Glutamatergic neuron (in vitro differentiated cells): ENCODE measurements around the gene CASKIN1. TPM values are rescaled to one million over a fixed set of nuclear protein-coding genes. Genes with fewer than 3 reads are reported as not detected.
"Not testable (repeated sequence)": the region's sequence is repeated elsewhere in the genome, so short reads cannot be mapped to it uniquely, and the experiment has no call there.

Experiments
- DNase-seq: peaks from one replicate; pipeline ENCODE4 v3.0.0; 2022
- H3K27ac Mint-ChIP-seq: one replicate; pipeline ENCODE4 v1.8.0; 2020; ENCODE audit warnings: mild to moderate bottlenecking, mixed read lengths, inconsistent platforms; ENCODE audit not compliant: unreplicated experiment
- H3K27me3 Mint-ChIP-seq: one replicate; pipeline ENCODE4 v1.8.0; 2020; ENCODE audit warnings: mild to moderate bottlenecking, moderate library complexity, mixed read lengths, inconsistent platforms; ENCODE audit not compliant: unreplicated experiment
- H3K36me3 Mint-ChIP-seq: one replicate; pipeline ENCODE4 v1.8.0; 2020; ENCODE audit warnings: mild to moderate bottlenecking, mixed read lengths, inconsistent platforms; ENCODE audit not compliant: unreplicated experiment
- H3K4me1 Mint-ChIP-seq: one replicate; pipeline ENCODE4 v1.8.0; 2020; ENCODE audit warnings: mild to moderate bottlenecking, low read depth, mixed read lengths, inconsistent platforms; ENCODE audit not compliant: unreplicated experiment
- H3K4me3 Mint-ChIP-seq: one replicate; pipeline ENCODE4 v1.8.0; 2020; ENCODE audit warnings: mild to moderate bottlenecking, mixed read lengths, inconsistent platforms; ENCODE audit not compliant: unreplicated experiment
- H3K9me3 Mint-ChIP-seq: one replicate; pipeline ENCODE4 v1.8.0; 2020; ENCODE audit warnings: mild to moderate bottlenecking, moderate library complexity, mixed read lengths, inconsistent platforms; ENCODE audit not compliant: unreplicated experiment
- total RNA-seq: library from RNA; stranded (reverse); fragmentation: NEBNext Ultra II Directional; extraction: Animal tissue kit (Norgen Biotek cat#: 25700); gene quantifications from one replicate; pipeline ENCODE4 v1.2.1, GENCODE V29; 2021; ENCODE audit not compliant: unreplicated experiment
- TF ChIP-seq, protein P1 (sequence below): fragments of 200-600 bp; sonication (generic); IDR thresholded peaks from one replicate; pipeline ENCODE4 v1.5.0; 2021; ENCODE audit not compliant: partially characterized antibody, unreplicated experiment

CASKIN1 gene
- total RNA-seq, 1 donor from 2014 or later, result 31.6 TPM

DNA sequence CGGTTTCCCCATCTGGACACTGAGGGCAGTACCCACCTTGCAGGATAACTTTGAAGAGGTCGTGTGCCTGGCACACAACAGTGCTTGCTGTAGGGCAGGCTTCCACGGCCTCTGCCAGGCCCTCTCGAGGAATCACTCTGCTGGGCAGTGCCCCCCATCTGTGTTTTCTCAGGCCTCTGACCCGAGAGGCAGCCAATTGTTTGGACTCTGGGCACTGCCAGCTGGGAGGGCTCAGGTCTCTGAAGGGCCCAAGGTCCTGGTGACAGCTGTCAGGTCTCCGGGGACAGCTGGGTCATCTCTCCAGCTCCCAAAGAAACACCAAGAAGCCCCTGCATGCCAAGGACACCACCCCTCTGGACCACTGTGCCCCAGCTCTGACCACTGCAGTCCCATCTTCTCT lies 49.0 kb downstream of the CASKIN1 start:
- H3K36me3 Mint-ChIP-seq, result no peaks in the 10 kb centered on the region
- H3K27ac Mint-ChIP-seq, result peak overlapping the region; percentile 73
- peaks cover 22% of the 10 kb centered on the region for H3K27me3 Mint-ChIP-seq
- peaks cover 19% of the 10 kb centered on the region for H3K9me3 Mint-ChIP-seq
- TF ChIP-seq, protein P1, sequence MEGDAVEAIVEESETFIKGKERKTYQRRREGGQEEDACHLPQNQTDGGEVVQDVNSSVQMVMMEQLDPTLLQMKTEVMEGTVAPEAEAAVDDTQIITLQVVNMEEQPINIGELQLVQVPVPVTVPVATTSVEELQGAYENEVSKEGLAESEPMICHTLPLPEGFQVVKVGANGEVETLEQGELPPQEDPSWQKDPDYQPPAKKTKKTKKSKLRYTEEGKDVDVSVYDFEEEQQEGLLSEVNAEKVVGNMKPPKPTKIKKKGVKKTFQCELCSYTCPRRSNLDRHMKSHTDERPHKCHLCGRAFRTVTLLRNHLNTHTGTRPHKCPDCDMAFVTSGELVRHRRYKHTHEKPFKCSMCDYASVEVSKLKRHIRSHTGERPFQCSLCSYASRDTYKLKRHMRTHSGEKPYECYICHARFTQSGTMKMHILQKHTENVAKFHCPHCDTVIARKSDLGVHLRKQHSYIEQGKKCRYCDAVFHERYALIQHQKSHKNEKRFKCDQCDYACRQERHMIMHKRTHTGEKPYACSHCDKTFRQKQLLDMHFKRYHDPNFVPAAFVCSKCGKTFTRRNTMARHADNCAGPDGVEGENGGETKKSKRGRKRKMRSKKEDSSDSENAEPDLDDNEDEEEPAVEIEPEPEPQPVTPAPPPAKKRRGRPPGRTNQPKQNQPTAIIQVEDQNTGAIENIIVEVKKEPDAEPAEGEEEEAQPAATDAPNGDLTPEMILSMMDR, result no peak
- H3K4me1 Mint-ChIP-seq, result peaks cover 19% of the 10 kb centered on the region
- DNase-seq, result no peak
- peak overlapping the region; percentile 57 for H3K4me3 Mint-ChIP-seq

DNA sequence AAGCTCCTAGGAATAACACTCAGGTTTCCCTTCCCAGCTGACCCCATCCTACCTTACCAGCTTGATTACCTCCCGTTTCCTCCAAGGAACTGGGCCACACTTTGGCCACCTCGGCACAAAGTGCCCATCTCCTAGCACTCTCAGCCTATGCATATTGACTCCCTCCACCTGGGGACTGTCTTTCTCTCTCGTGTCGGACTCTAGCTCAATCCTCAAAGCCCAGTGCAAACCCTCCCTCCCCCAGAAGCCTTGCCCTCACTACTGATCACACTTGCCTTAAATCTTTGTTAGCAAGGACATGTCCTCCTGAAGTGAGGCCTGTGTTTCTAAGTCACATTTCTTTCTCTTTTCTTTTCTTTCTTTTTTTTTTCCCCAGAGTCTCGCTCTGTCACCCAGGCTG lies 50.6 kb downstream of the CASKIN1 start:
- H3K9me3 Mint-ChIP-seq, result peaks cover 16% of the 10 kb centered on the region
- TF ChIP-seq, protein P1, result no peak
- H3K27me3 Mint-ChIP-seq, result peaks cover 16% of the 10 kb centered on the region
- peak overlapping the region; percentile 41 for H3K27ac Mint-ChIP-seq
- peak overlapping the region; percentile 48 for H3K4me3 Mint-ChIP-seq
- H3K4me1 Mint-ChIP-seq, result peaks cover 8% of the 10 kb centered on the region
- no peaks in the 10 kb centered on the region for H3K36me3 Mint-ChIP-seq
- DNase-seq, result no peak

DNA sequence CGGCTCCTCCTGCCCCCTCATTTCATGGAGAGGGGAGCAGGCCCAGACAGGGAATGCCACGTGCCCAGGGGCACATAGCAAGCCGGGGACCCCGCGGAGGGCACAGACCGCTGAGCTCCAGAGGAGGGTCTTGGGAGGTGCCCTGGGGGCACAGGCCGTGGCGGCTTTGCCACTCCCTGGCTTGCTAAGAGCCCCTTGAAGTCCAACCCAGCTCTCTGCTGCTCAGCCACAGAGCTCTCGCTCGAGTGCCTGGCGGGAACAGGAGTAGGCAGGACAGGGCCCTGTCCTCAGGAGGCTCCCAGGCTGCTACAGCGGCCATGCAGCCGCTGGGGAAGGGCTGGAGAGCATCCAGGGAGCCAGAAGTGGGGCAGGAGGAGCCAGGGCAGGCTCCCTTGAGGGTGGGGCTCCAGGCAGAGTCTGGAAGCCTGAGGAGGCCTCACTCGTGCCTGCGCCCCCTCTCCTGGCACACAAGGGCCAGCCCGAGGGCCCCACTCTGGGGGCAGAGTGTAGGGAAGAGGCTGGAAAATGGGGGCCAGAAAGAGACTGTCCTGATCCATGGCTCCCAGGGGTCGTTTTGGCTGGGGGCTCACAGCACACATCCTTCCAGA lies 52.4 kb downstream of the CASKIN1 start:
- Mint-ChIP-seq H3K27ac (no peak overlapping the region), H3K4me3 (no peak overlapping the region), H3K27me3 (peaks cover 4% of the 10 kb centered on the region), H3K36me3 (no peaks in the 10 kb centered on the region), H3K4me1 (peaks cover 8% of the 10 kb centered on the region), H3K9me3 (peaks cover 8% of the 10 kb centered on the region)
- TF ChIP-seq, protein P1, result no peak
- no peak for DNase-seq

DNA sequence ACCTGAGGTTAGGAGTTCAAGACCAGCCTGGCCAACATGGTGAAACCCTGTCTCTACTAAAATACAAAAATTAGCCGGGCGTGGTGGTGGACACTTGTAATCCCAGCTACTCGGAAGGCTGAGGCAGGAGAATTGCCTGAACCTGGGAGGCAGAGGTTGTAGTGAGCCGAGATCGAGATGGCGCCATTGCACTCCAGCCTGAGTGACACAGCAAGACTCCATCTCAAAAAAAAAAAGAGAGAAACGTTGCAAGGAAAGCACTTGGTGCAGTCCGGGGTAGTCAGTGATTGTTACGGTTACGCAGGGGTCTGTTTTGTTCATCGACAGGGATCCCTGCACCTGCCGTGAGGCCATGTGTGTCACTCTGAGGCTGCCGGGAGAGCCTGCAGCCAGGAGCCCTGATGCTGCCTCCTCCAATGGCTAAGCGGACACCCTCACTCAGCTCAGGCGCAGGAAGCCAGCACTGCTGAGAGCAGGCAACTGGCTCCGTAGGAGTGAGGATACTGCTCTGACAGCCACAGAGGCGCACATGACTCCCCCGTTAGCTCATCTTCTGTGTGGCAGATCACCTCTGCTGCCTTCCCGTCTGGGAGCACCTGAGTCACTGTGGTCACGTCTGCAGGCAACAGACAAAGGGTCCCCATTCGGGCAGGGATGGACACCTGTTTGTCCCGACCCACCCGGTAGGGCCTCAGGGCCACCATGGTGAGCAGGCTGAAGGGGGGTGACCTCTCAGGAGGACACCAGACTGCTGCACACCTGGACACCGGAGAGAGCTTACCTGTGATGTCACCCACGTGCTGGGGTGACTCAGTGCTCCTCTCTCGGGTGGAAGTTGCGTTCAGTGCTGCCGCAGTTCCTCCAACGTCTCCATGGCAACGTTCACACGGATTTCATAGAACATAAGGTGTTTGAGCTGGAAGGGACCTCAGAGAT lies 53.2 kb downstream of the CASKIN1 start:
- TF ChIP-seq, protein P1, result no peak
- no peak overlapping the region for H3K4me3 Mint-ChIP-seq
- H3K27ac Mint-ChIP-seq, result no peak overlapping the region
- H3K9me3 Mint-ChIP-seq, result peaks cover 8% of the 10 kb centered on the region
- no peak for DNase-seq
- peaks cover 8% of the 10 kb centered on the region for H3K4me1 Mint-ChIP-seq
- no peaks in the 10 kb centered on the region for H3K36me3 Mint-ChIP-seq
- peaks cover 4% of the 10 kb centered on the region for H3K27me3 Mint-ChIP-seq

DNA sequence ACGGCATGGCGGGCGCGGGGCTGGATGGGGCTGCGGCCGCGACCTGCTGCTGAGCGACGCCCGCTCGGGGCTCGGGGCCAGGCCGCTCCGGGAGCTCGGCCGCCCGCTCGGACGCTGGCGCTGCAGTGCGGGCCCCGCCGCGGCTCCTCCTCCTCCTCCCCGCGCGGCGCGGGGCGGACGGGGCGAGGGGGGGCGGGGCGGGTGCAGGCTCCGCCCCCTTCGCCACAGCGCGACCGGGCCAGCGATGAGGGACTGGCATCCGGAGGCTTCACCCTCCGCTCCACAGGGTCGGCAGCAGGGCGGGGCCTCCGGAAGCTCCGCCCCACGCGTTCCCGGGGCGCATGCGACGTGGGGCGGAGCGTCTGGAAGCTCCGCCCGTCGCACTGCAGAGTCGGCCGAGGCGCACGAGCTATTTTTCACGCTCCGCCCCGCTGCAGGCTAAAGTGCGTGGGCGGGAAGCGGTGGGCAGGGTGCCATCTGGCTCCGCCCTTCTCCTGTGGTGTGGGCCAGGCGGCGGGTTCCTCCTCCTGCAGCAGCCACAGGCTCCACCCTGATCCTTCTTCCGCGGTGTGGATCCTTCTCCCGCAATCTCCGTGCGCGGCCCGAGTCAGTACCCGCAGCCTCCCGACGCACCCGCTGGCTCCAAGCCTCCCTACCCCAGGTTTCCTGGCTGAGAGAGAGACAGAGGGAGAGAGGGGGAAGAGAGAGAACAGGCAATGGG lies 60.5 kb downstream of the CASKIN1 start, which contains the start of gene PKD1:
Gene PKD1 (minus strand): TSS at position 129 of the 721 bp plus-strand sequence. CDS start 209 bp downstream, outside the sequence.
- peak; percentile 98 for DNase-seq
- H3K27ac Mint-ChIP-seq, result peak within 1 kb of the TSS; percentile 93
- H3K36me3 Mint-ChIP-seq, H3K9me3 Mint-ChIP-seq, H3K4me1 Mint-ChIP-seq, H3K27me3 Mint-ChIP-seq: not testable (repeated sequence)
- H3K4me3 Mint-ChIP-seq, result peak within 1 kb of the TSS; percentile 96

DNA sequence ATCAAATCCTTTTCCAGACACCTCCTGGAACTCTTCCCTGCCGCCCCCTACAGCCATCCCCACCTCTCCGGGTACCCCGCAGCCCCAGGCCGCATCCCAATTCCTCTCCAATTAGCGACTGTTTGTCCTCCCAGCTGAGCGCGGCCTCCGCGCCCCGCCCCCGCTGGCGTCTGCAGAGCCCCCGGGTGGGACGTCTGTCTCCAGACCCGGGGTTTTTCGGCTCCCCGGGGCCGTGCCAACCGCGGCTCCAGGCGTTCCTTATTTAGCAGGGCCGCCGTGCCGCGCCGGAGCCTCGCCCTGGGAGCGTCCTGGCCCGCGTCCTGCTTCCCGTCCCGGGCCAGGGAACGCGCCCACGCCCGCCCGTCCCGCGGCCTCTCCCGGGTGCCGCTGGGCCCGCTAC lies 61.3 kb downstream of the CASKIN1 start:
- H3K36me3 Mint-ChIP-seq, H3K27ac Mint-ChIP-seq, H3K27me3 Mint-ChIP-seq, DNase-seq, H3K9me3 Mint-ChIP-seq, H3K4me1 Mint-ChIP-seq: not testable (repeated sequence)
- H3K4me3 Mint-ChIP-seq, result peak overlapping the region; percentile 90

DNA sequence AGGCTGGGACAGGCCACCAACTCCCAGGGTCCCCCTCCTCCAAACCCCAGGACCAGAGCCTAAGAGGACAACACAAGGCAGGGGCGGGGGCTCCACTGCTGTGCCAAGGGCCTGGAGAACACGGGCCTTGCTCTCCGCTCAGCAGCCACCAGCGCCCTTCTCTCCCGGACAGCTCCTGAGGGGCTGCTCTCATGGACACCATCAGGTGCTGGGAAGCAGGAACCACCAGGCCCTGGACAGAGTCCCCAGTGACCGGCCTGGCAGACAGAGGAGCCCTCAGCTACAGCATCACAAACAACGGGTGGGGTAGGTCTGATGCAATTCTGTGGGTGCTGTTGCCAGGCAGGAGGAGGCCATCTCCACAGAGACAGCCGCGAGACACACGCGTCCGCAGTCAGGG lies 62.6 kb downstream of the CASKIN1 start:
- not testable (repeated sequence) for H3K36me3 Mint-ChIP-seq, DNase-seq, H3K4me1 Mint-ChIP-seq, H3K9me3 Mint-ChIP-seq, H3K27ac Mint-ChIP-seq, H3K27me3 Mint-ChIP-seq
- H3K4me3 Mint-ChIP-seq, result peak overlapping the region; percentile 64
